IMR-90 (cell line): ENCODE results near the gene INTS2. TPM values are rescaled to one million over a fixed set of nuclear protein-coding genes. Genes with fewer than 3 reads are reported as not detected.

ENCODE experiments used
- ATAC-seq: fragments of 200-7000 bp; cut with Tn5 transposase; 2 replicates; pipeline ENCODE4 v1.9.1; 2020; ENCODE audit warnings: low read depth, mild to moderate bottlenecking, moderate library complexity
- BruUV-seq: library from RNA; stranded (reverse); fragments of 400-500 nt; replicated peaks from 2 replicates; lab custom pipeline; 2021; lab: Mats Ljungman, UMichigan
- CTCF ChIA-PET: fragments of 300-600 bp; formaldehyde crosslinking; extraction: SDS; loops from one replicate; lab custom pipeline; 2021; ENCODE audit warnings: antibody characterized with exemption; lab: Yijun Ruan, JAX
- POLR2A ChIA-PET: fragments of 300-600 bp; sonication (Branson Sonifier 250); formaldehyde crosslinking; loops from one replicate; lab custom pipeline; 2022; ENCODE audit warnings: antibody characterized with exemption; ENCODE audit not compliant: unreplicated experiment; lab: Charles Lee
- DNase-seq: peaks from one replicate; pipeline ENCODE4 v3.0.0; 2013
- H2AFZ ChIP-seq: replicated peaks from 2 replicates; pipeline ENCODE3; 2013; ENCODE audit warnings: low read length, mild to moderate bottlenecking; ENCODE audit not compliant: poor library complexity
- H2AK5ac ChIP-seq: 2 replicates; pipeline ENCODE4 v1.6.1; 2013; ENCODE audit warnings: low read depth, low read length, inconsistent platforms
- H2AK9ac ChIP-seq: replicated peaks from 2 replicates; pipeline ENCODE3; 2013; ENCODE audit warnings: mild to moderate bottlenecking, low read depth, low read length, moderate library complexity; ENCODE audit not compliant: poor library complexity
- H2BK120ac ChIP-seq: 2 replicates; pipeline ENCODE4 v1.6.1; 2013; ENCODE audit warnings: low read depth, low read length, inconsistent platforms
- H2BK15ac ChIP-seq: 3 replicates; pipeline ENCODE4 v1.6.1; 2013; ENCODE audit warnings: low read depth, low read length, inconsistent platforms
- H2BK20ac ChIP-seq: 2 replicates; pipeline ENCODE4 v1.6.1; 2013; ENCODE audit warnings: low read depth, mild to moderate bottlenecking, inconsistent platforms, low read length, moderate library complexity
- H2BK5ac ChIP-seq: 2 replicates; pipeline ENCODE4 v1.6.1; 2013; ENCODE audit warnings: mild to moderate bottlenecking, low read depth, low read length, inconsistent platforms; ENCODE audit not compliant: poor library complexity, severe bottlenecking
- H3K14ac ChIP-seq: replicated peaks from 2 replicates; pipeline ENCODE4 v1.6.1; 2013; ENCODE audit warnings: low read depth, low read length, inconsistent platforms
- H3K18ac ChIP-seq: 2 replicates; pipeline ENCODE4 v1.6.1; 2013; ENCODE audit warnings: low read depth, low read length, control low read depth
- H3K23ac ChIP-seq: 2 replicates; pipeline ENCODE4 v1.6.1; 2013; ENCODE audit warnings: low read depth, low read length, inconsistent platforms
- H3K27ac ChIP-seq: 2 replicates; pipeline ENCODE4 v1.5.1; 2013; ENCODE audit warnings: mild to moderate bottlenecking, control low read depth, low read length; ENCODE audit not compliant: insufficient read depth
- H3K27me3 ChIP-seq: 2 replicates; pipeline ENCODE4 v1.6.1; 2013; ENCODE audit warnings: low read length; ENCODE audit not compliant: control insufficient read depth, insufficient read depth
- H3K36me3 ChIP-seq: 2 replicates; pipeline ENCODE4 v1.6.1; 2013; ENCODE audit warnings: low read length, mixed read lengths; ENCODE audit not compliant: control insufficient read depth, insufficient read depth
- H3K4ac ChIP-seq: 2 replicates; pipeline ENCODE4 v1.6.1; 2013; ENCODE audit warnings: low read depth, low read length, inconsistent platforms
- H3K4me1 ChIP-seq: 2 replicates; pipeline ENCODE4 v1.6.1; 2013; ENCODE audit warnings: low read length, mixed read lengths; ENCODE audit not compliant: control insufficient read depth, insufficient read depth
- H3K4me2 ChIP-seq: 2 replicates; pipeline ENCODE4 v1.6.1; 2013; ENCODE audit warnings: low read depth, mild to moderate bottlenecking, control low read depth, low read length, moderate library complexity
- H3K4me3 ChIP-seq: 2 replicates; pipeline ENCODE4 v1.5.1; 2013; ENCODE audit warnings: low read depth, mild to moderate bottlenecking, control low read depth, low read length, moderate library complexity; ENCODE audit not compliant: insufficient read depth
- H3K56ac ChIP-seq: 2 replicates; pipeline ENCODE4 v1.6.1; 2013; ENCODE audit warnings: low read length, inconsistent platforms; ENCODE audit not compliant: insufficient read depth; ENCODE audit errors: extremely low read depth
- H3K79me1 ChIP-seq, 2 experiments: 2 replicates each; pipeline ENCODE4 v1.6.1; 2013; ENCODE audit warnings: low read length in 2 of 2, inconsistent platforms in 1 of 2, low read depth in 1 of 2
- H3K9ac ChIP-seq: 2 replicates; pipeline ENCODE4 v1.6.1; 2013; ENCODE audit warnings: low read depth, low read length, control low read depth
- H3K9me1 ChIP-seq: 2 replicates; pipeline ENCODE4 v1.6.1; 2013; ENCODE audit warnings: low read length, inconsistent platforms; ENCODE audit not compliant: insufficient read depth
- H3K9me3 ChIP-seq: 2 replicates; pipeline ENCODE4 v1.6.1; 2013; ENCODE audit warnings: low read length; ENCODE audit not compliant: control insufficient read depth, insufficient read depth
- H4K20me1 ChIP-seq: 2 replicates; pipeline ENCODE4 v1.6.1; 2013; ENCODE audit warnings: low read length, inconsistent platforms; ENCODE audit not compliant: insufficient read depth
- H4K5ac ChIP-seq: 2 replicates; pipeline ENCODE4 v1.6.1; 2013; ENCODE audit warnings: mild to moderate bottlenecking, low read depth, low read length, control low read depth
- H4K8ac ChIP-seq, 2 experiments: 2 replicates each; pipeline ENCODE4 v1.6.1; 2013; ENCODE audit warnings: low read depth in 2 of 2, low read length in 2 of 2, control low read depth in 1 of 2, inconsistent platforms in 1 of 2
- H4K91ac ChIP-seq: 2 replicates; pipeline ENCODE4 v1.6.1; 2013; ENCODE audit warnings: low read depth, low read length, inconsistent platforms; ENCODE audit not compliant: insufficient read depth
- BHLHE40 ChIP-seq: fragments of 150-350 bp; IDR thresholded peaks from 2 replicates; pipeline ENCODE4 v1.6.1; 2016; ENCODE audit warnings: mild to moderate bottlenecking, low read depth, low read length
- CEBPB ChIP-seq: IDR thresholded peaks from 2 replicates; pipeline ENCODE4 v1.6.1; 2012; ENCODE audit warnings: low read depth, low read length, improper control_type of control experiment
- CHD1 ChIP-seq: IDR thresholded peaks from 2 replicates; pipeline ENCODE4 v1.6.1; 2012; ENCODE audit warnings: low read depth, low read length, improper control_type of control experiment
- CTCF ChIP-seq: conservative IDR thresholded peaks from 2 replicates; pipeline ENCODE4 v1.5.1; 2012; ENCODE audit warnings: mild to moderate bottlenecking, low read depth, low read length, improper control_type of control experiment
- ELK1 ChIP-seq: fragments of 150-350 bp; IDR thresholded peaks from 2 replicates; pipeline ENCODE4 v1.6.1; 2016; ENCODE audit warnings: low read depth, mild to moderate bottlenecking, low read length, moderate library complexity, borderline replicate concordance
- MAFK ChIP-seq: IDR thresholded peaks from 2 replicates; pipeline ENCODE4 v1.6.1; 2012; ENCODE audit warnings: low read depth, low read length, improper control_type of control experiment
- MAZ ChIP-seq: IDR thresholded peaks from 2 replicates; pipeline ENCODE4 v1.6.1; 2012; ENCODE audit warnings: low read depth, mild to moderate bottlenecking, low read length, improper control_type of control experiment, moderate library complexity, borderline replicate concordance
- MXI1 ChIP-seq: IDR thresholded peaks from 2 replicates; pipeline ENCODE4 v1.6.1; 2012; ENCODE audit warnings: low read depth, mild to moderate bottlenecking, low read length, moderate library complexity, borderline replicate concordance
- NFE2L2 ChIP-seq: fragments of 150-350 bp; IDR thresholded peaks from 2 replicates; pipeline ENCODE4 v1.6.1; 2016; ENCODE audit warnings: low read depth, mild to moderate bottlenecking, low read length
- RAD21 ChIP-seq: IDR thresholded peaks from 2 replicates; pipeline ENCODE4 v1.6.1; 2012; ENCODE audit warnings: low read length, improper control_type of control experiment
- RCOR1 ChIP-seq: IDR thresholded peaks from 2 replicates; pipeline ENCODE4 v1.6.1; 2012; ENCODE audit warnings: mild to moderate bottlenecking, low read length, improper control_type of control experiment; ENCODE audit not compliant: insufficient replicate concordance
- RFX5 ChIP-seq: IDR thresholded peaks from 2 replicates; pipeline ENCODE4 v1.8.0; 2012; ENCODE audit warnings: low read depth, mild to moderate bottlenecking, low read length, moderate library complexity
- SMC3 ChIP-seq: fragments of 150-350 bp; IDR thresholded peaks from 2 replicates; pipeline ENCODE4 v1.6.1; 2016; ENCODE audit warnings: low read depth, mild to moderate bottlenecking, antibody characterized with exemption, low read length, moderate library complexity
- WGBS, 2 experiments: methylation state at CpG; one replicate each; pipeline versions ENCODE4 v1.1.5 to v1.1.7; 2013; ENCODE audit warnings: missing lambda C conversion rate in 2 of 2; ENCODE audit not compliant: insufficient read length in 1 of 2; ENCODE audit errors: extremely low coverage in 2 of 2; 5-methylcytosine and 5-hydroxymethylcytosine counted together
- dilution Hi-C: fragments of 300-500 bp; cut with HindIII; formaldehyde crosslinking; loops from one replicate; pipeline ENCODE4 v1.14.3; 2018; ENCODE audit warnings: low sequenced_read_pairs; ENCODE audit not compliant: unreplicated experiment
- in situ Hi-C: fragments of 300-500 bp; cut with MboI; formaldehyde crosslinking; loops from 3 replicates; pipeline ENCODE4 v1.14.3; 2019; ENCODE audit warnings: low sequenced_read_pairs, inconsistent platforms, mixed read lengths
- intact Hi-C: fragments of 100-400 bp; cut with micrococcal nuclease; formaldehyde crosslinking; loops from 2 replicates; pipeline ENCODE4 v1.10.0; 2022
- polyA plus RNA-seq, 3 experiments: library from polyadenylated mRNA; depleted of rRNA; stranded (reverse); fragments of >200 nt; gene quantifications; 2 replicates each; pipeline ENCODE4 v1.2.3, GENCODE V29; 2012; ENCODE audit warnings: low replicate concordance in 1 of 3
- total RNA-seq: library from RNA; depleted of rRNA; stranded (reverse); fragments of >200 nt; gene quantifications from 2 replicates; pipeline ENCODE4 v1.2.3, GENCODE V29; 2012
- TF ChIP-seq, protein P1 (sequence below): fragments of 150-350 bp; IDR thresholded peaks from 2 replicates; pipeline ENCODE4 v1.6.1; 2017; ENCODE audit warnings: mild to moderate bottlenecking, antibody characterized with exemption, low read length, low read depth

INTS2 gene
- total and polyA plus RNA-seq, 2 of the 4 experiments (the other 2 are of a cell fraction): 4.0 to 17.4 TPM

DNA sequence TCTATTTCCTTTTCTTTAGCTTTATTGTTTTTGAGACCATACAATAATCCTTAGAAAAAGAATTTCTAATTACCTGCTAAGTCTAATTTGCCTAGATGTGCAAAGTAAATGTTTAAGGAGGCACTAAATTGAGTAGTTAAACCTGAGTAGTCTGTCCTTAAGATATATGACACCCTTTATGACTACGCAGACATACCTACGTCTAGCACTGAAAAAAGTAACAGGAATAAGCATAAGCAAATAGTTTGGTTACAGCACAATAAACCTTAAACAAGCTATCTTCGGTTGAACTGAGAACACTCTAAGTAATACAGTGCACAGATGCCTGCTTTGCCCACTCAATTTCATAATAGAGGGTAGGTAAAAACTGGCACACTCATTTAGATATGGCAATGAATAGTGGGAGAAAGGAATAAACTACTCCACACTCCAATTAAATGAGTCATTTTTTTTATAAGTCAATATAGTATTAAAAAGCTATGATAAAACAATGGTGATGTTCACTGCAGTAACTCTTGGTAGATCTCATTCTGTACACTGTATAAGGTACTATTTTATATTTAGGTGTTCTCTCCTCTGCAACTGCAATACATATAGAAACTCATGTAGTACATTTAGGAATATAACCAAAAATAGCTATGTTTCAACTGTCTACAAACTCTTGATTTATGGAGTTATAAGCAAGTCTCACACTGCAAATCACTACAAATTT is 19.7 kb upstream of the INTS2 start:
- Histone ChIP-seq H2AK5ac (no peak overlapping the region), H3K18ac (no peak overlapping the region), H2AFZ (no peak overlapping the region), H3K4me2 (no peak overlapping the region), H3K9me1 (no peaks in the 10 kb centered on the region), H4K91ac (no peak overlapping the region), H3K9me3 (no peaks in the 10 kb centered on the region), H3K56ac (no peak overlapping the region), H3K36me3 (peaks cover 31% of the 10 kb centered on the region), H3K23ac (no peak overlapping the region), H2BK5ac (no peak overlapping the region), H3K14ac (no peak overlapping the region), H3K27ac (no peak overlapping the region), H3K79me1 (peaks cover 0 to 4% of the 10 kb centered on the region in 2 experiments; a peak in 1 of 4 replicates), H4K5ac (no peak overlapping the region), H3K4ac (no peak overlapping the region), H4K20me1 (no peaks in the 10 kb centered on the region), H3K4me1 (no peaks in the 10 kb centered on the region), H2AK9ac (no peak overlapping the region), H3K27me3 (no peaks in the 10 kb centered on the region), H3K4me3 (no peak overlapping the region), H2BK120ac (no peak overlapping the region), H2BK15ac (no peak overlapping the region), H4K8ac (no peak overlapping the region), H2BK20ac (no peak overlapping the region), H3K9ac (no peak overlapping the region)
- ChIA-PET CTCF (no interaction called here), POLR2A (no interaction called here)
- DNase-seq: no peak
- TF ChIP-seq, protein P1, sequence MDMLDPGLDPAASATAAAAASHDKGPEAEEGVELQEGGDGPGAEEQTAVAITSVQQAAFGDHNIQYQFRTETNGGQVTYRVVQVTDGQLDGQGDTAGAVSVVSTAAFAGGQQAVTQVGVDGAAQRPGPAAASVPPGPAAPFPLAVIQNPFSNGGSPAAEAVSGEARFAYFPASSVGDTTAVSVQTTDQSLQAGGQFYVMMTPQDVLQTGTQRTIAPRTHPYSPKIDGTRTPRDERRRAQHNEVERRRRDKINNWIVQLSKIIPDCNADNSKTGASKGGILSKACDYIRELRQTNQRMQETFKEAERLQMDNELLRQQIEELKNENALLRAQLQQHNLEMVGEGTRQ: no peak
- no peak for TF ChIP-seq CTCF
- no peak for TF ChIP-seq SMC3
- TF ChIP-seq ELK1: no peak
- no peak for TF ChIP-seq RCOR1
- TF ChIP-seq CHD1: no peak
- TF ChIP-seq MAFK: no peak
- TF ChIP-seq RAD21: no peak
- no peak for TF ChIP-seq MXI1
- no peak for TF ChIP-seq NFE2L2
- TF ChIP-seq RFX5: no peak
- TF ChIP-seq MAZ: no peak
- no peak for TF ChIP-seq BHLHE40
- no peak for TF ChIP-seq CEBPB
- in situ Hi-C loops: no loop called here
- BruUV-seq: no TSS peak
- WGBS, 2 experiments: no CpG with 5 or more reads among the region's 3 CpGs
- intact Hi-C loops: loop anchor here (5.0 kb wide), 1 partner anchor 35 kb away; no protein-coding TSS in a partner anchor
- ATAC-seq: no peak
- dilution Hi-C loops: no loop called here
